ENCODE data around the gene GCSAML.

GRCh38 chr1:247540581-247540980 is 8.4 kb upstream of the GCSAML start:
- TF ChIP-seq, protein P1, sequence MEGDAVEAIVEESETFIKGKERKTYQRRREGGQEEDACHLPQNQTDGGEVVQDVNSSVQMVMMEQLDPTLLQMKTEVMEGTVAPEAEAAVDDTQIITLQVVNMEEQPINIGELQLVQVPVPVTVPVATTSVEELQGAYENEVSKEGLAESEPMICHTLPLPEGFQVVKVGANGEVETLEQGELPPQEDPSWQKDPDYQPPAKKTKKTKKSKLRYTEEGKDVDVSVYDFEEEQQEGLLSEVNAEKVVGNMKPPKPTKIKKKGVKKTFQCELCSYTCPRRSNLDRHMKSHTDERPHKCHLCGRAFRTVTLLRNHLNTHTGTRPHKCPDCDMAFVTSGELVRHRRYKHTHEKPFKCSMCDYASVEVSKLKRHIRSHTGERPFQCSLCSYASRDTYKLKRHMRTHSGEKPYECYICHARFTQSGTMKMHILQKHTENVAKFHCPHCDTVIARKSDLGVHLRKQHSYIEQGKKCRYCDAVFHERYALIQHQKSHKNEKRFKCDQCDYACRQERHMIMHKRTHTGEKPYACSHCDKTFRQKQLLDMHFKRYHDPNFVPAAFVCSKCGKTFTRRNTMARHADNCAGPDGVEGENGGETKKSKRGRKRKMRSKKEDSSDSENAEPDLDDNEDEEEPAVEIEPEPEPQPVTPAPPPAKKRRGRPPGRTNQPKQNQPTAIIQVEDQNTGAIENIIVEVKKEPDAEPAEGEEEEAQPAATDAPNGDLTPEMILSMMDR (IDR thresholded peaks at IDR 0.05 in 2 of 3, conservative IDR thresholded peaks at IDR 0.05 in 1 of 3; ENCODE audit: borderline replicate concordance in 1 of 3, insufficient read depth in 1 of 3, low read depth in 2 of 3, low read length in 2 of 3): no peak
- TF ChIP-seq EGR1 (IDR thresholded peaks at IDR 0.05; ENCODE audit: low read depth) (no peak), CEBPB (IDR thresholded peaks at IDR 0.05; ENCODE audit: low read depth) (no peak), ZBTB33 (IDR thresholded peaks at IDR 0.05; ENCODE audit: extremely low read depth, insufficient replicate concordance, low read length) (no peak), ZNF274 (IDR thresholded peaks at IDR 0.05; ENCODE audit: low read depth, low read length) (no peak)

Data from HCT116 (cell line).